HL-60 (cell line): ENCODE results near the gene C6orf163.

Source experiments
- DNase-seq, 2 experiments: peaks; one replicate each; pipeline ENCODE4 v3.0.0-alpha.2; 2010 to 2020; ENCODE audit warnings: low read depth in 1 of 2, low spot score in 1 of 2
- H3K27ac ChIP-seq: fragments of 250-450 bp; sonication (Bioruptor Pico); replicated peaks from 2 replicates; pipeline ENCODE4 v1.5.1; 2020; ENCODE audit warnings: mild to moderate bottlenecking, moderate library complexity
- H3K27me3 ChIP-seq: fragments of 250-450 bp; sonication (Bioruptor Pico); 2 replicates; pipeline ENCODE4 v1.5.1; 2021; ENCODE audit warnings: mild to moderate bottlenecking, moderate library complexity; ENCODE audit not compliant: insufficient read depth, poor library complexity, severe bottlenecking
- H3K4me3 ChIP-seq: replicated peaks from 2 replicates; pipeline ENCODE4 v1.5.1; 2011; ENCODE audit warnings: mild to moderate bottlenecking, control low read depth, low read length; ENCODE audit not compliant: insufficient read depth
- GABPA ChIP-seq: IDR thresholded peaks from 2 replicates; pipeline ENCODE4 v1.6.1; 2012; ENCODE audit warnings: low read depth
- POLR2AphosphoS5 ChIP-seq: IDR thresholded peaks from 2 replicates; pipeline ENCODE4 v1.6.1; 2012; ENCODE audit warnings: low read depth
- SPI1 ChIP-seq: IDR thresholded peaks from 2 replicates; pipeline ENCODE4 v1.6.1; 2012; ENCODE audit warnings: low read depth, mild to moderate bottlenecking, borderline replicate concordance
- TF ChIP-seq, protein P1 (sequence below): IDR thresholded peaks from 2 replicates; pipeline ENCODE4 v1.6.1; 2012; ENCODE audit warnings: low read depth; ENCODE audit not compliant: insufficient replicate concordance
- TF ChIP-seq, protein P2 (sequence below): IDR thresholded peaks from one replicate; pipeline ENCODE4 v1.5.1; 2011; ENCODE audit warnings: low read length, control low read depth, inconsistent platforms; ENCODE audit not compliant: insufficient read depth

The C6orf163 gene

GRCh38 chr6:87366072-87366827 is 21.6 kb downstream of the C6orf163 start:
- Histone ChIP-seq H3K4me3 (no peak overlapping the region), H3K27ac (no peak overlapping the region), H3K27me3 (no peaks in the 10 kb centered on the region)
- no peak for TF ChIP-seq GABPA
- TF ChIP-seq, protein P1, sequence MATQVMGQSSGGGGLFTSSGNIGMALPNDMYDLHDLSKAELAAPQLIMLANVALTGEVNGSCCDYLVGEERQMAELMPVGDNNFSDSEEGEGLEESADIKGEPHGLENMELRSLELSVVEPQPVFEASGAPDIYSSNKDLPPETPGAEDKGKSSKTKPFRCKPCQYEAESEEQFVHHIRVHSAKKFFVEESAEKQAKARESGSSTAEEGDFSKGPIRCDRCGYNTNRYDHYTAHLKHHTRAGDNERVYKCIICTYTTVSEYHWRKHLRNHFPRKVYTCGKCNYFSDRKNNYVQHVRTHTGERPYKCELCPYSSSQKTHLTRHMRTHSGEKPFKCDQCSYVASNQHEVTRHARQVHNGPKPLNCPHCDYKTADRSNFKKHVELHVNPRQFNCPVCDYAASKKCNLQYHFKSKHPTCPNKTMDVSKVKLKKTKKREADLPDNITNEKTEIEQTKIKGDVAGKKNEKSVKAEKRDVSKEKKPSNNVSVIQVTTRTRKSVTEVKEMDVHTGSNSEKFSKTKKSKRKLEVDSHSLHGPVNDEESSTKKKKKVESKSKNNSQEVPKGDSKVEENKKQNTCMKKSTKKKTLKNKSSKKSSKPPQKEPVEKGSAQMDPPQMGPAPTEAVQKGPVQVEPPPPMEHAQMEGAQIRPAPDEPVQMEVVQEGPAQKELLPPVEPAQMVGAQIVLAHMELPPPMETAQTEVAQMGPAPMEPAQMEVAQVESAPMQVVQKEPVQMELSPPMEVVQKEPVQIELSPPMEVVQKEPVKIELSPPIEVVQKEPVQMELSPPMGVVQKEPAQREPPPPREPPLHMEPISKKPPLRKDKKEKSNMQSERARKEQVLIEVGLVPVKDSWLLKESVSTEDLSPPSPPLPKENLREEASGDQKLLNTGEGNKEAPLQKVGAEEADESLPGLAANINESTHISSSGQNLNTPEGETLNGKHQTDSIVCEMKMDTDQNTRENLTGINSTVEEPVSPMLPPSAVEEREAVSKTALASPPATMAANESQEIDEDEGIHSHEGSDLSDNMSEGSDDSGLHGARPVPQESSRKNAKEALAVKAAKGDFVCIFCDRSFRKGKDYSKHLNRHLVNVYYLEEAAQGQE, result no peak
- TF ChIP-seq, protein P2, sequence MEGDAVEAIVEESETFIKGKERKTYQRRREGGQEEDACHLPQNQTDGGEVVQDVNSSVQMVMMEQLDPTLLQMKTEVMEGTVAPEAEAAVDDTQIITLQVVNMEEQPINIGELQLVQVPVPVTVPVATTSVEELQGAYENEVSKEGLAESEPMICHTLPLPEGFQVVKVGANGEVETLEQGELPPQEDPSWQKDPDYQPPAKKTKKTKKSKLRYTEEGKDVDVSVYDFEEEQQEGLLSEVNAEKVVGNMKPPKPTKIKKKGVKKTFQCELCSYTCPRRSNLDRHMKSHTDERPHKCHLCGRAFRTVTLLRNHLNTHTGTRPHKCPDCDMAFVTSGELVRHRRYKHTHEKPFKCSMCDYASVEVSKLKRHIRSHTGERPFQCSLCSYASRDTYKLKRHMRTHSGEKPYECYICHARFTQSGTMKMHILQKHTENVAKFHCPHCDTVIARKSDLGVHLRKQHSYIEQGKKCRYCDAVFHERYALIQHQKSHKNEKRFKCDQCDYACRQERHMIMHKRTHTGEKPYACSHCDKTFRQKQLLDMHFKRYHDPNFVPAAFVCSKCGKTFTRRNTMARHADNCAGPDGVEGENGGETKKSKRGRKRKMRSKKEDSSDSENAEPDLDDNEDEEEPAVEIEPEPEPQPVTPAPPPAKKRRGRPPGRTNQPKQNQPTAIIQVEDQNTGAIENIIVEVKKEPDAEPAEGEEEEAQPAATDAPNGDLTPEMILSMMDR, result no peak
- TF ChIP-seq POLR2AphosphoS5, result no peak
- no peak for TF ChIP-seq SPI1
- DNase-seq, result no peak

- Histone ChIP-seq H3K27me3 (no peaks in the 10 kb centered on the region), H3K27ac (no peak overlapping the region), H3K4me3 (no peak overlapping the region)
- TF ChIP-seq GABPA, result no peak
- no peak for TF ChIP-seq POLR2AphosphoS5
- TF ChIP-seq, protein P2, result no peak
- TF ChIP-seq, protein P1, result no peak
- TF ChIP-seq SPI1, result no peak
- no peak for DNase-seq
These were observed 22.3 kb downstream of the C6orf163 start for GRCh38 chr6:87366899-87367298.

GRCh38 chr6:87373377-87373776 is 28.8 kb downstream of the C6orf163 start:
- Histone ChIP-seq H3K27me3 (no peaks in the 10 kb centered on the region), H3K27ac (no peak overlapping the region), H3K4me3 (no peak overlapping the region)
- TF ChIP-seq SPI1 (no peak), GABPA (no peak), POLR2AphosphoS5 (no peak)
- TF ChIP-seq, protein P1, result no peak
- TF ChIP-seq, protein P2, result no peak
- no peak for DNase-seq
